Hepatocyte (in vitro differentiated cells): Measurements from ENCODE around the gene DENND1C. TPM values are rescaled to one million over a fixed set of nuclear protein-coding genes. Genes with fewer than 3 reads are reported as not detected.

Source experiments
- DNase-seq: peaks from one replicate; pipeline ENCODE4 v3.0.0-alpha.2; 2016; ENCODE audit warnings: low spot score
- H2AFZ ChIP-seq: fragments of 200-600 bp; sonication (generic); 2 replicates; pipeline ENCODE4 v1.6.0; 2016; ENCODE audit warnings: antibody characterized with exemption, mild to moderate bottlenecking
- H3K27ac ChIP-seq: fragments of 200-600 bp; sonication (generic); 2 replicates; pipeline ENCODE4 v1.5.1; 2016; ENCODE audit warnings: mild to moderate bottlenecking
- H3K27me3 ChIP-seq: fragments of 200-600 bp; sonication (generic); 2 replicates; pipeline ENCODE4 v1.6.1; 2016
- H3K36me3 ChIP-seq: fragments of 200-600 bp; sonication (generic); replicated peaks from 2 replicates; pipeline ENCODE4 v1.5.1; 2016; ENCODE audit warnings: low read depth; ENCODE audit not compliant: insufficient read depth
- H3K4me1 ChIP-seq: fragments of 200-600 bp; sonication (generic); 2 replicates; pipeline ENCODE4 v1.5.1; 2016; ENCODE audit warnings: mild to moderate bottlenecking, moderate library complexity; ENCODE audit not compliant: insufficient read depth
- H3K4me2 ChIP-seq: fragments of 200-600 bp; sonication (generic); 2 replicates; pipeline ENCODE4 v1.6.0; 2016
- H3K4me3 ChIP-seq: fragments of 200-600 bp; sonication (generic); 2 replicates; pipeline ENCODE4 v1.5.1; 2016; ENCODE audit warnings: mild to moderate bottlenecking
- H3K79me2 ChIP-seq: fragments of 200-600 bp; sonication (generic); 2 replicates; pipeline ENCODE4 v1.6.0; 2017; ENCODE audit warnings: mild to moderate bottlenecking
- H3K9me2 ChIP-seq: fragments of 200-600 bp; sonication (generic); replicated peaks from 2 replicates; pipeline ENCODE4 v1.6.0; 2017; ENCODE audit warnings: mild to moderate bottlenecking; ENCODE audit not compliant: insufficient read depth
- H3K9me3 ChIP-seq: fragments of 200-600 bp; sonication (generic); 2 replicates; pipeline ENCODE4 v1.5.1; 2016; ENCODE audit warnings: low read depth, mild to moderate bottlenecking
- H4K20me1 ChIP-seq: fragments of 200-600 bp; sonication (generic); 2 replicates; pipeline ENCODE4 v1.6.0; 2016; ENCODE audit warnings: mild to moderate bottlenecking; ENCODE audit not compliant: insufficient read depth, poor library complexity, severe bottlenecking
- EZH2 ChIP-seq: fragments of 200-600 bp; sonication (generic); IDR thresholded peaks from 2 replicates; pipeline ENCODE4 v1.6.1; 2016; ENCODE audit warnings: antibody characterized with exemption, mild to moderate bottlenecking, borderline replicate concordance
- EZH2phosphoT487 ChIP-seq: fragments of 200-600 bp; sonication (generic); IDR thresholded peaks from one replicate; pipeline ENCODE4 v1.6.1; 2018; ENCODE audit warnings: antibody characterized with exemption, mild to moderate bottlenecking, low read depth, moderate library complexity; ENCODE audit not compliant: unreplicated experiment, severe bottlenecking
- WGBS: methylation state at CpG from one replicate; pipeline ENCODE4 v1.1.6; 2016; ENCODE audit warnings: low lambda C conversion rate; ENCODE audit errors: missing lambda C conversion rate; 5-methylcytosine and 5-hydroxymethylcytosine counted together
- polyA plus RNA-seq: library from polyadenylated mRNA; unstranded; fragments of >200 nt; fragmentation: Nextera tagmentation; extraction: Ambion mirVana; gene quantifications from 2 replicates; pipeline ENCODE4 v1.2.1, GENCODE V29; 2016
- total RNA-seq: library from RNA; depleted of rRNA; stranded (reverse); fragments of >200 nt; gene quantifications from 2 replicates; pipeline ENCODE4 v1.2.3, GENCODE V29; 2014
- TF ChIP-seq, protein P1 (sequence below): fragments of 200-600 bp; sonication (generic); IDR thresholded peaks from 2 replicates; pipeline ENCODE4 v1.5.1; 2016; ENCODE audit warnings: antibody characterized with exemption, mild to moderate bottlenecking; ENCODE audit not compliant: poor library complexity

DENND1C gene
- total and polyA plus RNA-seq, 2 experiments from 2014 or later, result 1.5 to 16.1 TPM

DNA sequence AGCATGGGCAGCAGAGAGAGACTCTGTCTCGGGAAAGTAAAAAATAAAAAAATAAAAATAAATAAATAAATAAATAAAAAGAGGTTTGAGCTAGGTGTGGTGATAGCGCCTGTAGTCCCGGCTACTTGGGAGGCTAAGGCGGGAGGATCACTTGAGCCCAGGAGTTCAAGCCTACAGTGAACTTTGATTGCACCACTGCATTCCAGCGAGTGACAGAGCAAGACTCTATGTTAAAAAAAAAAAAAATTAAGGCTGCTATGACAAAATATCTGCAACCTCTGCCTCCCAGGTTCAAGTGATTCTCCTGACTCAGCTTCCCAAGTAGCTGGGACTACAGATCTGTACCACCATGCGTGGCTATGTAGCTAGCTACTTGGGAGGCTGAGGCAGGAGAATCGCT, 3.2 kb upstream of the DENND1C start:
- Histone ChIP-seq H3K4me2 (no peak overlapping the region), H3K36me3 (no peaks in the 10 kb centered on the region), H3K27me3 (no peaks in the 10 kb centered on the region), H3K4me1 (no peaks in the 10 kb centered on the region), H3K79me2 (no peaks in the 10 kb centered on the region), H2AFZ (no peak overlapping the region), H3K4me3 (no peak overlapping the region), H4K20me1 (no peaks in the 10 kb centered on the region), H3K9me2 (no peaks in the 10 kb centered on the region), H3K27ac (no peak overlapping the region), H3K9me3 (no peaks in the 10 kb centered on the region)
- TF ChIP-seq EZH2phosphoT487 (no peak), EZH2 (no peak)
- TF ChIP-seq, protein P1, sequence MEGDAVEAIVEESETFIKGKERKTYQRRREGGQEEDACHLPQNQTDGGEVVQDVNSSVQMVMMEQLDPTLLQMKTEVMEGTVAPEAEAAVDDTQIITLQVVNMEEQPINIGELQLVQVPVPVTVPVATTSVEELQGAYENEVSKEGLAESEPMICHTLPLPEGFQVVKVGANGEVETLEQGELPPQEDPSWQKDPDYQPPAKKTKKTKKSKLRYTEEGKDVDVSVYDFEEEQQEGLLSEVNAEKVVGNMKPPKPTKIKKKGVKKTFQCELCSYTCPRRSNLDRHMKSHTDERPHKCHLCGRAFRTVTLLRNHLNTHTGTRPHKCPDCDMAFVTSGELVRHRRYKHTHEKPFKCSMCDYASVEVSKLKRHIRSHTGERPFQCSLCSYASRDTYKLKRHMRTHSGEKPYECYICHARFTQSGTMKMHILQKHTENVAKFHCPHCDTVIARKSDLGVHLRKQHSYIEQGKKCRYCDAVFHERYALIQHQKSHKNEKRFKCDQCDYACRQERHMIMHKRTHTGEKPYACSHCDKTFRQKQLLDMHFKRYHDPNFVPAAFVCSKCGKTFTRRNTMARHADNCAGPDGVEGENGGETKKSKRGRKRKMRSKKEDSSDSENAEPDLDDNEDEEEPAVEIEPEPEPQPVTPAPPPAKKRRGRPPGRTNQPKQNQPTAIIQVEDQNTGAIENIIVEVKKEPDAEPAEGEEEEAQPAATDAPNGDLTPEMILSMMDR, result no peak
- no peak for DNase-seq
- WGBS, result 97% methylated on average over 6 of the region's 7 CpGs

- no peaks in the 10 kb centered on the region for H3K27me3 ChIP-seq
- WGBS, result 88% methylated on average over 8 of the region's 8 CpGs
- H3K27ac ChIP-seq, result no peak overlapping the region
- H3K9me2 ChIP-seq, result no peaks in the 10 kb centered on the region
- H3K36me3 ChIP-seq, result no peaks in the 10 kb centered on the region
- no peaks in the 10 kb centered on the region for H4K20me1 ChIP-seq
- no peaks in the 10 kb centered on the region for H3K79me2 ChIP-seq
- no peak overlapping the region for H3K4me2 ChIP-seq
- H3K9me3 ChIP-seq, result no peaks in the 10 kb centered on the region
- DNase-seq, result no peak
- no peak overlapping the region for H3K4me3 ChIP-seq
- no peak overlapping the region for H2AFZ ChIP-seq
- TF ChIP-seq, protein P1, result no peak
- TF ChIP-seq EZH2, result no peak
- TF ChIP-seq EZH2phosphoT487, result no peak
- H3K4me1 ChIP-seq, result no peaks in the 10 kb centered on the region
Measured at GRCh38 chr19:6484230-6484629, 2.6 kb upstream of the DENND1C start.

DNA sequence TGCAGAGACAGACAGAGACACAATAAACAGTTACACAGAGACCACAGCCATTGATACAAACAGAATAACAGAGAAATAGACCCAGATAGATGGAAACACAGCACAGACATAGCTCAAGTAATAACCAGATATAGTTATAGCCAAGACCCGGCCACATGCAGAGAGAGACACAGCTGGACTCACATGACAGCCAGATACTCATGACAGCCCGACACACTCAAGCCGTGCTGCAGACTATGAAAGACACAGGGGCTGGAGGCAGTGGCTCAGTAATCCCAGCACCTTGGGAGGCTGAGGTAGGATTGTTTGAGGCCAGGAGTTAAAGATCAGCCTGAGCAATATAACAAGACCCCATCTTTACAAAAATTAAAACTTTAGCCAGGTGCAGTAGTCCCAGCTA, 1.6 kb upstream of the DENND1C start:
- Histone ChIP-seq H3K79me2 (no peaks in the 10 kb centered on the region), H3K4me1 (no peaks in the 10 kb centered on the region), H3K27me3 (no peaks in the 10 kb centered on the region), H4K20me1 (no peaks in the 10 kb centered on the region), H3K9me2 (no peaks in the 10 kb centered on the region), H3K4me2 (no peak overlapping the region), H3K36me3 (no peaks in the 10 kb centered on the region), H3K27ac (no peak overlapping the region), H3K9me3 (no peaks in the 10 kb centered on the region), H3K4me3 (no peak overlapping the region), H2AFZ (no peak overlapping the region)
- WGBS, result 70% methylated on average over 3 of the region's 3 CpGs
- no peak for DNase-seq
- TF ChIP-seq EZH2phosphoT487 (no peak), EZH2 (no peak)
- TF ChIP-seq, protein P1, result no peak

DNA sequence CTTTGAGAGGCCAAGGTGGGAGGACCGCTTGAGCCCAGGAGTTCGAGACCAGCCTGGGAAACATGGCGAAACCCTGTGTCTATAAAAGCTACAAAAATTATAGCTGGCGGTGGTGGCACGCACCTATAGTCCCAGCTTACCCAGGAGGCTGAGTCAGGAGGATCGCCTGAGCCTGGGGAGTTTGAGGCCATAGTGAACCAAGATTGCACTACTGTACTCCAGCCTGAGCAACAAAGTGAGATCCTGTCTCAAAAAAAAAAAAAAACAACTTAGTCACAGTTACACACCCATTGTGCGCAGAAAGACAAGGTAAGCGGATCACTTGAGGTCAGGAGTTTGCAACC, 728 bp upstream of the DENND1C start:
- no peaks in the 10 kb centered on the region for H3K4me1 ChIP-seq
- no peaks in the 10 kb centered on the region for H3K79me2 ChIP-seq
- H3K4me3 ChIP-seq, result no peak overlapping the region
- TF ChIP-seq EZH2phosphoT487 (no peak), EZH2 (no peak)
- TF ChIP-seq, protein P1, result no peak
- H3K27ac ChIP-seq, result no peak overlapping the region
- no peaks in the 10 kb centered on the region for H3K9me2 ChIP-seq
- WGBS, result 96% methylated on average over 8 of the region's 8 CpGs
- H3K4me2 ChIP-seq, result no peak overlapping the region
- no peaks in the 10 kb centered on the region for H3K36me3 ChIP-seq
- no peaks in the 10 kb centered on the region for H3K9me3 ChIP-seq
- no peak for DNase-seq
- no peak overlapping the region for H2AFZ ChIP-seq
- no peaks in the 10 kb centered on the region for H3K27me3 ChIP-seq
- no peaks in the 10 kb centered on the region for H4K20me1 ChIP-seq
